Measurements from ENCODE around the gene CDK14.

DNA sequence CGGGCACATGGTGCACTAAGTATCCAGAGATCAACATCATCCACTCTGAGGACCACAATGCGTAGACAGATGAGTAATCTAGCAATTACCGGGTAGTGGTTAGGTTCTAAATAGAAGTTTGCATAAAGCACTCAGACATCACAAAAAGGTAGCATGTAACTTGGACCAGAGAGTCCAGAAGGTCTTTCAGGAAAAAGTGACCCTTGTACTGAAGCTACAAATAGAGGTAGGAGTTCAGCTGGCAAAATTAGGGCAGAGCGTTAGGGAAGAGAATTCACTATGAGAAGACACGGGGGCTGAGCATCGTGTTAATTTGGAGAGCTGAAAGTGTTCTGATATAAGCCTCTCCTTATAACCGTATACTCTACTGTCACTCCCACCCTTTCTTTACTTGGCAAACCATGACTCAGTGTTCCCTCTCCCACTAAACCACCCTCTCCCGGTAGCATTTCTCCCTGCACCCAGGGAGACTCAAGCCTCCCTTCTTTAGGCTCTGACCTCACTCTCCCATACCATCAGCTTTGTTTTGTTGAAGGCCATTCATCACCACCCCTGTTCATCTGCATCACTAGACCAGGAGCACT, 445.9 kb downstream of the CDK14 start:
- TF ChIP-seq, protein P1, sequence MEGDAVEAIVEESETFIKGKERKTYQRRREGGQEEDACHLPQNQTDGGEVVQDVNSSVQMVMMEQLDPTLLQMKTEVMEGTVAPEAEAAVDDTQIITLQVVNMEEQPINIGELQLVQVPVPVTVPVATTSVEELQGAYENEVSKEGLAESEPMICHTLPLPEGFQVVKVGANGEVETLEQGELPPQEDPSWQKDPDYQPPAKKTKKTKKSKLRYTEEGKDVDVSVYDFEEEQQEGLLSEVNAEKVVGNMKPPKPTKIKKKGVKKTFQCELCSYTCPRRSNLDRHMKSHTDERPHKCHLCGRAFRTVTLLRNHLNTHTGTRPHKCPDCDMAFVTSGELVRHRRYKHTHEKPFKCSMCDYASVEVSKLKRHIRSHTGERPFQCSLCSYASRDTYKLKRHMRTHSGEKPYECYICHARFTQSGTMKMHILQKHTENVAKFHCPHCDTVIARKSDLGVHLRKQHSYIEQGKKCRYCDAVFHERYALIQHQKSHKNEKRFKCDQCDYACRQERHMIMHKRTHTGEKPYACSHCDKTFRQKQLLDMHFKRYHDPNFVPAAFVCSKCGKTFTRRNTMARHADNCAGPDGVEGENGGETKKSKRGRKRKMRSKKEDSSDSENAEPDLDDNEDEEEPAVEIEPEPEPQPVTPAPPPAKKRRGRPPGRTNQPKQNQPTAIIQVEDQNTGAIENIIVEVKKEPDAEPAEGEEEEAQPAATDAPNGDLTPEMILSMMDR (IDR thresholded peaks at IDR 0.05; ENCODE audit: low read depth, low read length) = no peak
- TF ChIP-seq EZH2phosphoT487 (IDR thresholded peaks at IDR 0.05; ENCODE audit: low read depth) = no peak

Measured in OCI-LY3 (cell line).